GM12878 (cell line): ENCODE results near the gene LY6G5C.

ENCODE experiments used
- ESRRA ChIP-seq: IDR thresholded peaks from 2 replicates; pipeline ENCODE4 v1.6.1; 2012; ENCODE audit warnings: mild to moderate bottlenecking, low read length, improper control_type of control experiment
- EZH2 ChIP-seq: IDR thresholded peaks from 2 replicates; pipeline ENCODE4 v1.6.1; 2012; ENCODE audit warnings: low read depth, mild to moderate bottlenecking, control low read depth, inconsistent platforms, low read length, borderline replicate concordance; ENCODE audit not compliant: control insufficient read depth
- NRF1 ChIP-seq: conservative IDR thresholded peaks from 2 replicates; pipeline ENCODE4 v1.6.1; 2011; ENCODE audit warnings: mild to moderate bottlenecking, low read depth, low read length, improper control_type of control experiment
- TF ChIP-seq, protein P1 (sequence below): IDR thresholded peaks from 2 replicates; pipeline ENCODE4 v1.6.1; 2012; ENCODE audit warnings: low read depth, low read length, improper control_type of control experiment
- TF ChIP-seq, protein P2 (sequence below): IDR thresholded peaks from 2 replicates; pipeline ENCODE4 v1.6.1; 2011; ENCODE audit warnings: low read depth, mild to moderate bottlenecking, low read length, moderate library complexity, borderline replicate concordance; ENCODE audit errors: extremely low read depth
- TF ChIP-seq, protein P3 (sequence below), 3 experiments: IDR thresholded peaks in 2 of 3; conservative IDR thresholded peaks in 1 of 3; 2 replicates each; pipeline ENCODE4 v1.5.1; 2011; ENCODE audit warnings: low read depth in 3 of 3, low read length in 3 of 3, mild to moderate bottlenecking in 3 of 3, control low read depth in 2 of 3, moderate library complexity in 2 of 3, inconsistent platforms in 1 of 3, mixed read lengths in 1 of 3; ENCODE audit not compliant: control insufficient read depth in 2 of 3, insufficient read depth in 1 of 3; ENCODE audit errors: extremely low read depth in 1 of 3

DNA sequence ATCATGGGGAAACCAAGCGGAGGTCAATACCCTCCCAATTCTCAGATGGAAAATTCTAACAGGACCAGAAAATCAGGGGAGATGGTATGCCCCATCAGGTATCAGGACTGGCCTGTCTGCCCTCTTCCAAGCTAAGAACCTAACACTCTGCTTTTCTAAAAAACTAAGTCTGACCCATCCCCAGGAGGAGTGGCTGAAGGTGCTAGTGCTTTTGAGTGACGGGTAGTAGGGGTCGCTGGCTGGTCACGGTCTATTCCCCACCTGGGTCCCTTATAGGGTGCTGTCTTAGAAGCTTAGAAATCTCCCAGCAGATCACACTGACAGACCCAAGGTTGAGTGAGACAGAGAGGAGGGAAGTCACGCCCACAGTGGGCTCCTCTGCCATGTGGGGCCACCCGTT, 12.7 kb upstream of the LY6G5C start:
- TF ChIP-seq, protein P1, sequence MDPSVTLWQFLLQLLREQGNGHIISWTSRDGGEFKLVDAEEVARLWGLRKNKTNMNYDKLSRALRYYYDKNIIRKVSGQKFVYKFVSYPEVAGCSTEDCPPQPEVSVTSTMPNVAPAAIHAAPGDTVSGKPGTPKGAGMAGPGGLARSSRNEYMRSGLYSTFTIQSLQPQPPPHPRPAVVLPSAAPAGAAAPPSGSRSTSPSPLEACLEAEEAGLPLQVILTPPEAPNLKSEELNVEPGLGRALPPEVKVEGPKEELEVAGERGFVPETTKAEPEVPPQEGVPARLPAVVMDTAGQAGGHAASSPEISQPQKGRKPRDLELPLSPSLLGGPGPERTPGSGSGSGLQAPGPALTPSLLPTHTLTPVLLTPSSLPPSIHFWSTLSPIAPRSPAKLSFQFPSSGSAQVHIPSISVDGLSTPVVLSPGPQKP, result no peak
- TF ChIP-seq, protein P2, sequence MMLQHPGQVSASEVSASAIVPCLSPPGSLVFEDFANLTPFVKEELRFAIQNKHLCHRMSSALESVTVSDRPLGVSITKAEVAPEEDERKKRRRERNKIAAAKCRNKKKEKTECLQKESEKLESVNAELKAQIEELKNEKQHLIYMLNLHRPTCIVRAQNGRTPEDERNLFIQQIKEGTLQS, result no peak
- TF ChIP-seq, protein P3, sequence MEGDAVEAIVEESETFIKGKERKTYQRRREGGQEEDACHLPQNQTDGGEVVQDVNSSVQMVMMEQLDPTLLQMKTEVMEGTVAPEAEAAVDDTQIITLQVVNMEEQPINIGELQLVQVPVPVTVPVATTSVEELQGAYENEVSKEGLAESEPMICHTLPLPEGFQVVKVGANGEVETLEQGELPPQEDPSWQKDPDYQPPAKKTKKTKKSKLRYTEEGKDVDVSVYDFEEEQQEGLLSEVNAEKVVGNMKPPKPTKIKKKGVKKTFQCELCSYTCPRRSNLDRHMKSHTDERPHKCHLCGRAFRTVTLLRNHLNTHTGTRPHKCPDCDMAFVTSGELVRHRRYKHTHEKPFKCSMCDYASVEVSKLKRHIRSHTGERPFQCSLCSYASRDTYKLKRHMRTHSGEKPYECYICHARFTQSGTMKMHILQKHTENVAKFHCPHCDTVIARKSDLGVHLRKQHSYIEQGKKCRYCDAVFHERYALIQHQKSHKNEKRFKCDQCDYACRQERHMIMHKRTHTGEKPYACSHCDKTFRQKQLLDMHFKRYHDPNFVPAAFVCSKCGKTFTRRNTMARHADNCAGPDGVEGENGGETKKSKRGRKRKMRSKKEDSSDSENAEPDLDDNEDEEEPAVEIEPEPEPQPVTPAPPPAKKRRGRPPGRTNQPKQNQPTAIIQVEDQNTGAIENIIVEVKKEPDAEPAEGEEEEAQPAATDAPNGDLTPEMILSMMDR (IDR thresholded peaks at IDR 0.05 in 2 of 3, conservative IDR thresholded peaks at IDR 0.05 in 1 of 3; ENCODE audit: control insufficient read depth in 2 of 3, extremely low read depth in 1 of 3, insufficient read depth in 1 of 3, low read depth in 3 of 3, low read length in 3 of 3), result no peak
- TF ChIP-seq EZH2, result no peak
- TF ChIP-seq ESRRA, result no peak
- no peak for TF ChIP-seq NRF1
